B cell (primary cell): ENCODE data around the gene DHRS4.
"Not testable (repeated sequence)": the region's sequence is repeated elsewhere in the genome, so short reads cannot be mapped to it uniquely, and the experiment has no call there.

Experiments used
- CTCF ChIP-seq: fragments of 200-600 bp; IDR thresholded peaks from one replicate; pipeline ENCODE4 v1.8.0; 2022; ENCODE audit warnings: antibody characterized with exemption, mild to moderate bottlenecking
- EZH2 ChIP-seq: IDR thresholded peaks from 2 replicates; pipeline ENCODE4 v1.6.1; 2012; ENCODE audit warnings: borderline replicate concordance, low read depth, mild to moderate bottlenecking, moderate library complexity, low read length; ENCODE audit not compliant: insufficient read depth, poor library complexity, severe bottlenecking

GRCh38 chr14:23974041-23974440 is 20.5 kb downstream of the DHRS4 start:
- TF ChIP-seq CTCF, EZH2: not testable (repeated sequence)
